Measurements from ENCODE around the gene CDC26.

Gene CDC26

DNA sequence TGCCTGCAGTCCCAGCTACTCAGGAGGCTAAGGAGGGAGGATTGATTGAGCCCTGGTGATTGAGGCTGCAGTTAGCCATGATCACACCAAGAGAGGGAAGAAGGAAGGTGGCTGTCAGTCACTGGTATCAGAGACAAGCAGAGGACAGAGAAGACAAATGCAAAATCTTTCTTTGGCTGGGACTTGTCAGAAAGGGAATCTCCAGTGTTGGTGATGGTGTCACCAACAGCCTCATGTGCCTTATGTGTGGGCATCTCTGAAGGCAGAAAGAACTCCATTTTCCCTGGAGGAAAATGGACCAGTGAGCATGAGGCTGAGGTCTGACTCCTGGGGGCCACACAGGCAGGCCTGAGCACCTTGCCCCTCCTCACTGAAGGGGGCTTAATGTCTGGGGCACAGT is 39.9 kb upstream of the CDC26 start:
- DNase-seq (ENCODE audit: low read depth, low spot score) = no peak
- ChIA-PET CTCF (interaction anchor here (1.4 to 1.5 kb wide), 3 partner anchors 7 to 86 kb away, joined by 3 read pairs; partner anchors contain the start of genes ALAD and CDC26), POLR2A (no interaction called here)
- TF ChIP-seq, protein P1, sequence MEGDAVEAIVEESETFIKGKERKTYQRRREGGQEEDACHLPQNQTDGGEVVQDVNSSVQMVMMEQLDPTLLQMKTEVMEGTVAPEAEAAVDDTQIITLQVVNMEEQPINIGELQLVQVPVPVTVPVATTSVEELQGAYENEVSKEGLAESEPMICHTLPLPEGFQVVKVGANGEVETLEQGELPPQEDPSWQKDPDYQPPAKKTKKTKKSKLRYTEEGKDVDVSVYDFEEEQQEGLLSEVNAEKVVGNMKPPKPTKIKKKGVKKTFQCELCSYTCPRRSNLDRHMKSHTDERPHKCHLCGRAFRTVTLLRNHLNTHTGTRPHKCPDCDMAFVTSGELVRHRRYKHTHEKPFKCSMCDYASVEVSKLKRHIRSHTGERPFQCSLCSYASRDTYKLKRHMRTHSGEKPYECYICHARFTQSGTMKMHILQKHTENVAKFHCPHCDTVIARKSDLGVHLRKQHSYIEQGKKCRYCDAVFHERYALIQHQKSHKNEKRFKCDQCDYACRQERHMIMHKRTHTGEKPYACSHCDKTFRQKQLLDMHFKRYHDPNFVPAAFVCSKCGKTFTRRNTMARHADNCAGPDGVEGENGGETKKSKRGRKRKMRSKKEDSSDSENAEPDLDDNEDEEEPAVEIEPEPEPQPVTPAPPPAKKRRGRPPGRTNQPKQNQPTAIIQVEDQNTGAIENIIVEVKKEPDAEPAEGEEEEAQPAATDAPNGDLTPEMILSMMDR (IDR thresholded peaks at IDR 0.05; ENCODE audit: insufficient read depth, low read length, missing control alignments) = no peak
- H3K4me3 ChIP-seq (ENCODE audit: low read depth, low read length) = no peak overlapping the region

DNA sequence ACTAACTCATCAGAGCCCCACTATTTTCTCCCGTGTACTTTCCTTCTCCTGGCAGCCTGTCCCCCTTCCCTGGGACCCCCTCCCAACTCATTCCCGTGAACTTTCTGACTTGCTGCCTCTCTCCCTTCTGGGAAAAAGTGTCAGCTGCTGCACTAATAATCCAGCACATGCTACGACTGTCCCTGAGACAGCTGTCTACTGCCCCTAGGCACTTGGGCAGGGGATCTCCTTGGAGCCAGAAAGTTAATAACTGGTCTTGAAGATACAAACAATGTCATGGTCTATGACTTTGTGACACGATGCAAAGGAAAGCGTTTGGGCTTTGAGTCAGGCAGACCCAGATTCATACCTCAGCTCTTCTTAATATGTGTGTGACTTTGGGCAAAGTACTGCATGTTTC is 37.9 kb upstream of the CDC26 start:
- POLR2A ChIA-PET = no interaction called here
- CTCF ChIA-PET = interaction anchor here (0.6 to 7.0 kb wide), 2 partner anchors 77 to 93 kb away, joined by 3 to 132 read pairs; partner anchors contain the start of genes C9orf43 and POLE3
- no peak overlapping the region for H3K4me3 ChIP-seq (ENCODE audit: low read depth, low read length)
- no peak for DNase-seq (ENCODE audit: low read depth, low spot score)
- TF ChIP-seq, protein P1 (IDR thresholded peaks at IDR 0.05; ENCODE audit: insufficient read depth, low read length, missing control alignments) = no peak

DNA sequence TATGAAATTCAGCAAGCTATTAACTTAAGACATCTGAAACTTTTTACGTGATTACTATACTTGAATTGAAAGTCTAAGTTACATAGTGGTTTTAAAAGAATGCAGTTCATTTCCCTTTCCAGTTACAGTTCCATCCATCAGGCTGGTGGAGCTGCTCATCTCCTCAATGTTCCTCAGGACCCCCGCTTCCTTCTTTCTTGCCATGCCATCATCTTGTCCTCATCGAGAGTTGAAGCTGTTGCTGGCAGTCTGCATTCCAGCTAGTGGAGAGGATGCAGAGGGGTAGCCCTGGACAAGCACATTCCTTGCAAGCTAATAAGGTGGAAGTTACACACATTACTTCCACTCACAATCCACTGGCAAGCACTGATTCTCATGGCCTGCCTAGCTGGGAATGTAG is 36.6 kb upstream of the CDC26 start:
- CTCF ChIA-PET = interaction anchor here (0.6 to 7.0 kb wide), 15 partner anchors 9 to 344 kb away, joined by 3 to 132 read pairs (median 4); partner anchors contain the start of genes ALAD, BSPRY, C9orf43 and POLE3
- no peak for DNase-seq (ENCODE audit: low read depth, low spot score)
- TF ChIP-seq, protein P1 (IDR thresholded peaks at IDR 0.05; ENCODE audit: insufficient read depth, low read length, missing control alignments) = no peak
- POLR2A ChIA-PET = no interaction called here
- no peak overlapping the region for H3K4me3 ChIP-seq (ENCODE audit: low read depth, low read length)

DNA sequence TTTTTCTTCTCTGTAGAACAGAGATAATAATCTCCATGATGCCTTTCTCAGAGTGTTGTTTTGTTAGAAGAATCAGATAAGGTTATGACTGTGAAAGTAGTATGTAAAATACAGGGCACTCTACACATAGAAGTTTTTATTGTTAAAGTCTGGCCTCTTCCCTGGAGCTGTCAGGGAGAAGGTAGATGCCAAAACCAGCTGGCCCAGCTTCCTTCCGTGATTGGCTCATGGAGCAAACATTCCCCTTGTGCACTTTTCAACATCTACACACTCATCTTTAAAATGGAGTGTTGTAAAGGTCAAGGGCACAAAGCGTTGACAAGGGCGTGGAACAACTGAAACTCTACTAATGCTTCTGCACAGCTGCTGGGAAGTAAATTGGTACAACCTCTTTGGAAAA is 35.2 kb upstream of the CDC26 start:
- CTCF ChIA-PET = interaction anchor here (1.0 to 7.0 kb wide), 14 partner anchors 9 to 346 kb away, joined by 3 to 132 read pairs (median 10); partner anchors contain the start of genes ALAD, BSPRY, C9orf43 and CDC26
- no peak overlapping the region for H3K4me3 ChIP-seq (ENCODE audit: low read depth, low read length)
- TF ChIP-seq, protein P1 (IDR thresholded peaks at IDR 0.05; ENCODE audit: insufficient read depth, low read length, missing control alignments) = no peak
- POLR2A ChIA-PET = no interaction called here
- DNase-seq (ENCODE audit: low read depth, low spot score) = no peak

DNA sequence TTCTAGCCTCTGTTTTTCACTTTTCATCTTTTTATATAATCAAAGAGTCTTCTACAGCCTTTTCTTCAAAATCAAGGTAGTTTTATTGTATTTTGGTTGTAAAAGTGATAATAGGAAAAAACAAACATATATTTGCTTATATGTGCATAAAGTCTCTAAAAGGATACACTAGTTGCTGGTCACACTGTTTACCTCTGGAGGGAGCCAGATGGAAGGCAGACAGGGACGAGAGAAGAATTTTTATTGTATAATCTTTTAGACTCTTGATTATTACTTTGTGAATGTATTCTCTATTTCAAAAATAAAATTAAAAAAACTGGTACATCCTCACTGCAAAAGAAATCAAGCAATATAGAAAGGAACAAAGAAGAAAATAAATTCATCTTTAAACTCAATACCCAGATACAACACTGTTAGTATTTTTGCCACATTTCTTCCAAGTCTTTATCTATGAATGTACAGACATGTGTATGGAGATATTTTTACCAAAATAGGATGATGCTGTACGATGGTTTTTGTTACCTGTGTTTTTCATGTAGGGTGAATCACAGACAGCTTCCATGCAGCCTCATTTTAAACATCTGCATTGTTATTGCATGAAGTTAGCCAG is 33.9 kb upstream of the CDC26 start:
- DNase-seq (ENCODE audit: low read depth, low spot score) = no peak
- POLR2A ChIA-PET = no interaction called here

DNA sequence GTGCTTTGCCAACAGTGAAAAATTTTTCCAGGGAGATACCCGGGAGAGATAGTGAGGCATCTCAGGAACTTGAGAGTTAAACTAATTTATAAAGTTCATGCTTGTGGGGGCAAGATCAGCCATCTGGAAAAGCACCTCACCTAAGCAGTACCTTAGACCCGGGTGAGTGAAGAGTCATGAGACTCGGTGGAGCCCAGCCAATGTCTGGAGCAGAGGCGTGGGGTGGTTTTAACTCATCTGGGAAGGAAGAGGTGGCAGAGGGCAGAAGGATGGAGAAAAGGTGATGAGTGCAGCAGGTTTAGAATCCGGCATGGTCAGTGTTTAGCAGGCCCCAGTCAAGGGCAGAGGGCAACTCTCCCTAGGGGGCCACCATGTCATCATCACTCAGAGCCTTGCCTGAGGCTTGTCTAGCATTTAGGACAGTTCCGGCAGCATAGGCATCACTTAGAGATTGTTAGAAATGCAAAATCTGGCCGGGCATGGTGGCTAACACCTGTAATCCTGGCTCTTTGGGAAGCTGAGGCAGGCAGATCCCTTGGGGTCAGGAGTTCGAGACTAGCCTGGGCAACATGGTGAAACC is 32.1 kb upstream of the CDC26 start:
- POLR2A ChIA-PET = no interaction called here
- TF ChIP-seq, protein P1 (IDR thresholded peaks at IDR 0.05; ENCODE audit: insufficient read depth, low read length, missing control alignments) = no peak
- CTCF ChIA-PET = interaction anchor here (1.0 to 7.0 kb wide), 9 partner anchors 8 to 353 kb away, joined by 3 to 132 read pairs (median 8); partner anchors contain the start of genes C9orf43, POLE3 and WDR31
- H3K4me3 ChIP-seq (ENCODE audit: low read depth, low read length) = no peak overlapping the region
- no peak for DNase-seq (ENCODE audit: low read depth, low spot score)

More for the DNA sequence above, 33.9 kb upstream of the CDC26 start:
- no peak overlapping the region for H3K4me3 ChIP-seq (ENCODE audit: low read depth, low read length)
- TF ChIP-seq, protein P1 (IDR thresholded peaks at IDR 0.05; ENCODE audit: insufficient read depth, low read length, missing control alignments) = peak; percentile 55
- CTCF ChIA-PET = interaction anchor here (0.7 to 7.0 kb wide), 16 partner anchors 9 to 741 kb away, joined by 3 to 132 read pairs (median 7); partner anchors contain the start of genes ALAD, BSPRY, C9orf43 and POLE3
